HG03432 (cell line): Measurements from ENCODE around the gene PYGM.

Experiments used
- ATAC-seq: cut with Tn5 transposase; IDR thresholded peaks from one replicate; pipeline ENCODE4 v1.9.1; 2021; ENCODE audit warnings: mild to moderate bottlenecking, moderate library complexity; ENCODE audit not compliant: unreplicated experiment

The PYGM gene

GRCh38 chr11:64754919-64755662, 4.7 kb downstream of the PYGM start:
- no peak for ATAC-seq

GRCh38 chr11:64754124-64754918, 5.5 kb downstream of the PYGM start:
- ATAC-seq: no peak

- ATAC-seq: no peak
Observed at GRCh38 chr11:64753380-64754123, 6.2 kb downstream of the PYGM start.

- ATAC-seq: no peak
Observed at GRCh38 chr11:64753019-64753379, 6.8 kb downstream of the PYGM start.

GRCh38 chr11:64752175-64752970, 7.4 kb downstream of the PYGM start:
- ATAC-seq: no peak

GRCh38 chr11:64751580-64751979, 8.2 kb downstream of the PYGM start:
- no peak for ATAC-seq

- ATAC-seq: no peak
Observed at GRCh38 chr11:64751136-64751535, 8.6 kb downstream of the PYGM start.

GRCh38 chr11:64750361-64751054, 9.3 kb downstream of the PYGM start:
- no peak for ATAC-seq

- no peak for ATAC-seq
Observed at GRCh38 chr11:64747961-64748665, 11.7 kb downstream of the PYGM start.

GRCh38 chr11:64746486-64746885, 13.3 kb downstream of the PYGM start:
- ATAC-seq: no peak

GRCh38 chr11:64745521-64746328, 14.0 kb downstream of the PYGM start:
- no peak for ATAC-seq

GRCh38 chr11:64745189-64745520, 14.6 kb downstream of the PYGM start:
- ATAC-seq: no peak

- ATAC-seq: no peak
Observed at GRCh38 chr11:64744544-64745188, 15.1 kb downstream of the PYGM start.

- no peak for ATAC-seq
Observed at GRCh38 chr11:64743591-64744543, 15.9 kb downstream of the PYGM start, which contains the start of gene RASGRP2. RASGRP2 (minus strand) TSS chr11:64744142; CDS start chr11:64742866, 1,276 bp downstream.

- ATAC-seq: peak; percentile 49
Observed at GRCh38 chr11:64742889-64743590, 16.7 kb downstream of the PYGM start.

- ATAC-seq: peak; percentile 9
Observed at GRCh38 chr11:64742087-64742888, 17.5 kb downstream of the PYGM start.
